Activated CD8-positive, alpha-beta memory T cell treated with anti-CD3 and anti-CD28 coated beads for 1 hour (primary cell): ENCODE data around the gene MCOLN3.
"Not testable (repeated sequence)": the region's sequence is repeated elsewhere in the genome, so short reads cannot be mapped to it uniquely, and the experiment has no call there.

Experiments
- DNase-seq, 2 donors: peaks; one replicate each; pipeline ENCODE4 v3.0.0-alpha.2; 2020; ENCODE audit warnings: low read depth in 1 of 2; ENCODE audit errors: extremely low read depth in 1 of 2

Gene MCOLN3

GRCh38 chr1:84995484-84996334, 52.6 kb downstream of the MCOLN3 start:
- no peak for DNase-seq

- DNase-seq = no peak
These were observed 57.0 kb downstream of the MCOLN3 start for GRCh38 chr1:84991097-84991920.

GRCh38 chr1:84988588-84988987, 59.7 kb downstream of the MCOLN3 start:
- no peak for DNase-seq

GRCh38 chr1:84986561-84986960, 61.7 kb downstream of the MCOLN3 start:
- not testable (repeated sequence) for DNase-seq

DNA sequence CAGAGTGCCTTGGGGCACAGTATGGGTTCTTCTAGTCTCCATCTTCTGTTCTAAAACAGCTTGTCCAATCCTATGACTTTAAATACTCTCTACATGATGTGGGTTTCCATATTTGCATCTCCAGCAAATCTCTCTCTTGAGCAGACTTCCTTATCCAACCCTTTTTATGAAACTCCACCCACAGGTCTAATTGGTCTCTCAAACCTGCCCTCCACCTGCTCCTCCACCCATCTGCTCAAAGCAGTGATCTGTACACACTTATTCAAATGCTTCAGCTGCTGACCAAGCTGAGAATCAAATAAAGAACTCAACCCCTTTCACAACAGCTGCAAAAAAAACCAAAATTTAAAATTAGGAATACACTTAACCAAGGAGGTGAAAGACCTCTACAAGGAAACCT, 62.9 kb downstream of the MCOLN3 start:
- no peak for DNase-seq

GRCh38 chr1:84982395-84982794, 65.9 kb downstream of the MCOLN3 start:
- DNase-seq = no peak

DNA sequence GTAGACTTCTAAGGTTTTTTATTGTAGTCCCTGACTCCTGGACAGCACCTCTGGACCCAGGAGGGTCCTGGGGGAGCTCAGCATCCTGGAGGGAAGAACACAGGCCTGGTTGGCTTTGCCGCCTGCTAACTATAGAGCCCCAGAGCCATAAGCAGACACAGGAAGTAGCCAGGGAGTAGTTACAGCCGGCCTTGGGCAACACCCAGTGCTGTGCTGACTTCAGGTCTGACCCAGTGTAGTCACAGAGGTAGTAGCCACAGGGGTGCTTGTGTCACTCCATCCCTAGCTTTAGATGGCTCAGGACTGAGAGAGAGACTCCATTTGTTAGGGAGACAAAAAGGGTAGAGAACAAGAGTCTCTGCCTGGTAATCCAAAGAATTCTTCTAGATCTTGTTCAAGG, 73.3 kb downstream of the MCOLN3 start:
- no peak for DNase-seq

- DNase-seq = no peak
These were observed 74.6 kb downstream of the MCOLN3 start for GRCh38 chr1:84973498-84974334.

GRCh38 chr1:84972377-84972987, 75.8 kb downstream of the MCOLN3 start:
- no peak for DNase-seq

GRCh38 chr1:84971957-84972356, 76.3 kb downstream of the MCOLN3 start:
- DNase-seq = no peak

DNA sequence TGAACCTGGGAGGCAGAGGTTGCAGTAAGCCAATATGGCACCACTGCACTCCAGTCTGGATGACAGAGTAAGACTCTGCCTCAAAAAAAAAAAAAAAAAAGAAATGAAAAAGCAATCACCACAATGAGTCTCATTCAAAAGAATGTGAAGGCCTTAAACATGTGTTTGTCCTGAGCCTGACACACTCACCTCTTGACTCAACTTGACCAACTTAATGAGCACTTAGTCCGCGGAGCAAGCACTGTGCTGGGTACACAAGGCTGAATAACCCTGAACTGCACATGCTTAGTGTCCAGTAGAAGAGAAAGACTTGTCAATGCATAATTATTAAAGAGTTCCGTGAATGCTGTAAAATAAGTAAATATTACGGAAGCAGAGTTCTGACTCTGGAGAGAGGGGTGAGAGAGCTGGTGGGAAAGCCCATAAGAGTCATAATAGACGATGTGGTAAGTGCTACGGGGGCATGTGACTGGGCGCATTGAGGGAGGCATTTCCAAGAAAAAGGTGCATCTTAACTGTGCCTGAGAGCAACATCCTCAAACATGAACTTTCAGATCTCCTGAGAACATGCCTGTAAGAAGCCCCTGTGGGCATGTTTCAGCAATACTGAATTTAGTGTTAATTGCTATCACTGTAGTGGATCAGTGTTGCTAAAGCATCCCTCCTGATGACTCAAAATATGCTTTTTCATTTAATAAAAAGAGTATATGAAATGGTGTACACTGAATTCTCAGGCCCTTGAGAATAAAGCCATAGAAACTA, 78.6 kb downstream of the MCOLN3 start:
- no peak for DNase-seq

DNA sequence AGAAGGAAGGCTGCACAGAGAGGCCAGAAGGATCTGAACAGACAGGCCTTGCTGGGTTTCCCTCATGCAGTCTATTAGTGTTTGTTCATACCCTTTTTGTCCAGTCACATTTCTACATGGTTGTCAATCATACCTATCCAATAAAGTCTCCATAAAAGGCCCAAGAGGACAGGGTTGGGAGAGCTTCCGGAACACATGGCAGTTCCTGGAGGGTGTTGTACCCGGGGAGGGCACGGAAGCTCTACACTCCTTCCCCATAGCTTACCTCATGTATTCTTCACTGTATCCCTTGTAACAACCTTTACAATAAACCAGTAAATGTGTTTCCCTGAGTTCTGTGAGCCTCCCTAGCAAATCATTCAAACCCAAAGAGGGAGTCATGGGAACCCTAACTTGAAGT, 79.4 kb downstream of the MCOLN3 start:
- DNase-seq = no peak

DNA sequence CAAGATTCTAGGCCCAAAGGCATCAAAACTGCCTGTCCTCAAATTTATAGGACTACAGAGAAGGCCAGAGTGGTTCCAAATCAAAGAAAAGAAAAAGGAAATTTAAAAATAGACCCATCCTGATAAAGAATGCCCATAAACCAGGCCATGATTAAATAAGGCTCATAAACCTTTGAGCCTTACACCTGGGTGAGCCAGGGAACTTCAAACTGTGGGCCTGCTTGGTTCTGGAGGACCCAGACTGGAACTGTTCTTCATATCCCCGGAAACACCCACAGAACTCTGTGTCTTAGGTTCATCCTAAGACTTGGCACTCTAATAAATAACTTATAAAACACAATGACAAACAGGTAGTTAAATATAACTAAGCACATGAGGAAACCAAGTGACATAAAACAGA, 80.2 kb downstream of the MCOLN3 start:
- DNase-seq = no peak
